ENCODE data around the gene ZP1.
"Not testable (repeated sequence)": the region's sequence is repeated elsewhere in the genome, so short reads cannot be mapped to it uniquely, and the experiment has no call there.

The ZP1 gene

GRCh38 chr11:60879971-60880588, 12.7 kb downstream of the ZP1 start:
- no peak for DNase-seq

- no peak for DNase-seq
Measured at GRCh38 chr11:60880643-60881282, 13.4 kb downstream of the ZP1 start.

- peak in 1 of 2 donors; percentile 24 for DNase-seq
Measured at GRCh38 chr11:60887556-60887955, 20.2 kb downstream of the ZP1 start.

DNA sequence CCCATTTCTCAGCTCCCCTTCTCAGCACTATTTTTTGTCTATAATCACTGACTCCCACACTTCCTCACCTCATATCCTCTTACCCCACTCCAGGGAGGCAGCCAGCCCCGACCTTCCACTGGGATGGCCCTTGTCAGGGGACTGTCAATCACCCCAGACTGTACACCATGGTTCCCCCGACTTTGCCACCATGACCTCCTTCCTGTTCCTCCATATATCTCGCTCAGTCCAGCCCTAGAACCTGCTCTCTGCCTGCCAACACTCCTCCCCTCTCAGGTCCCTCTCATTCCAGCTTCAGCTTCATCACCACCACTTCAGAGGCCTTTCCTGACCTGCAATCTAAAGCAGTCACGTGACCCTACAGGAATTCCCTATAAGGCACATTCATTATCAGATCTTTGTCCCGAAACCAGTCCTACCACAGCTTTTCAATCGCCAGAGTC, 22.5 kb downstream of the ZP1 start:
- DNase-seq: no peak

DNA sequence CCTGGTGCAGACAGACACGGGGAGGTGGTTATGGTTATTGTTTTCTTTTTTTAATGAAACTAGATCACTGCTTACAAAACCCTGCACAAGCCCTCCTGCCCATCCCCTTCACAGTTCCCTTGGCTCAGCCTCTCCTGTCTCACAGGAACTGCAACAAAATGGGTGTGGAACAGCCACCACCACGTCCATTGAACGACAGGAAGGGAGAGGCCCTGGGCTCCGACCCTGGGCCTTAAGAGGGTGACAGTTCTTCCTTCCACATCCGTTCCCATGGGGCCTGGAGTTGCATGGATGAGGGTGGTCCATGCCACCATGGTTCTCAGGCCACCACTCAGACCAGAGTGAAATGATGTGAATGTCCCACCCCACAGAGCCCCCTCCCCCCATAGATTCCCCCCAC, 23.4 kb downstream of the ZP1 start:
- no peak for DNase-seq

DNA sequence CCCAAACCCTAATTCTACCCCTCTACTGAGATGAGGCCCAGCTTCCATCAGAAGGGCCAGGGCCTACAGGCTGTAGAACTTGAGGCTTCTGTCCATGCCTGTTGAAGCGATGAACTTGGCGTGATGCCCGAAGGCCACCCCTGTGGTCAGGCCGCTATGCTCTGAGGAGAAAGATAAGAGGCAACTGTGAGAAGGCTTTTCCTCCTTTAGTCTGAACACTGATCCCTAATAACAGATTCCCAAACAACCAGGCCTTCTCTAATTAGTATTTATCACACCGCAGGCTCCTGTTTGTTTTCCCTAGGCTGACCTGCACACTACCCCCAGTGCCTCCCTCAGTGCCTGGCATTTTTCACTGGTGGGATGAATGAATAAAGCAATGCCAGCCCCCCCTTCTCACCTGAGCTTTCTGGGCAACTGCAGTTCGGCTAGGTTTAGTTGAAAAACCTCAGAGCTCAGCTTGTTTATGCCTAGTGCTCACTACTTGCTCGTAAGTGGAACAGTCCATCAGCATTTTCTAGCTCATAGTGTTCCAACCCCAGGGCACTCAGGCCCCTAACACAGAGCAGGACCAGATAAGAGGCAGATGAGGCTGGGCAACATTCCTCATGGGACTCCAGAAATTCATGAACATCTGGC, 23.9 kb downstream of the ZP1 start:
- no peak for DNase-seq

GRCh38 chr11:60895687-60896086, 28.3 kb downstream of the ZP1 start:
- no peak for DNase-seq

DNA sequence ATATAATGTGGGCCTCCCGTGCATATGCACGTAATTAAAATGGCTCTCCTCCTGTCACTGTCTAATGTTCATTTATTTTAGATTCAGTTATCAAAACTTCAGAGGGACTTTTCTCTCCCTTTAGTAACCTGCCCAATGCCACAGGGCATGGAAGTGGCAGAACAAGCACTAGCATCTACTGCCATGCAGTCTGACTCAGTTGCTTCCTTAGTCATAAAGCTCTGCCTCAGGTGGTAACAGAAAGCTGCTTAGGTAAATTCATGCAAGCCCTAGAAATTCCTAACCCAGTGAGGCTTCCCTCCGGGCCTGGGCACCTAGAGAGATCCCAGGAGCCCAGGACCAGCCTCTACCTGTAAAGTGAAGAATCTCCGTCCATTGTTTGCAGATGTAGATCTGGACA, 30.2 kb downstream of the ZP1 start:
- no peak for DNase-seq

GRCh38 chr11:60899046-60899936, 31.9 kb downstream of the ZP1 start:
- DNase-seq: peak in 1 of 2 donors; percentile 53

DNA sequence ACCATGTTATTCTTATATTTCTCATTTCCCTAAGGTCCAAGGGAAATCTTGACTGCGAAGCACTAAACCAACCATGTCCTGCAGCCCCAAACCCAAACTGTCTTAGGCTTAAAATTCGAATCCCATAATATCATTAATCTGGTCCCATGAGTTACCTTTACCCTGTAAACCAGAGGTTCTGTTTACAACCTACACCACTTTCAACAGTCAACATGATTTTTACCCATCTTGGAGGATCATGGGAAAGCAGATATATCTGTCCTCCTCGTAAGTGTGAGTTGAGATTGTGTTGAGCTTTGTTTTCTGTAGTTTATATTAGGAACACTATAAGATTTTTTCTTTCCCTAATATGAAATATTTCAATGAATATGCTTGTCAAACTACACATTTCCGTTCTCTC, 32.6 kb downstream of the ZP1 start:
- no peak for DNase-seq

GRCh38 chr11:60900673-60901404, 33.5 kb downstream of the ZP1 start:
- peak; percentile 23 to 51 for DNase-seq

GRCh38 chr11:60902625-60903024, 35.3 kb downstream of the ZP1 start:
- DNase-seq: no peak

- no peak for DNase-seq
Measured at GRCh38 chr11:60905047-60905446, 37.7 kb downstream of the ZP1 start.

- DNase-seq: no peak
Measured at GRCh38 chr11:60905551-60906113, 38.3 kb downstream of the ZP1 start.

DNA sequence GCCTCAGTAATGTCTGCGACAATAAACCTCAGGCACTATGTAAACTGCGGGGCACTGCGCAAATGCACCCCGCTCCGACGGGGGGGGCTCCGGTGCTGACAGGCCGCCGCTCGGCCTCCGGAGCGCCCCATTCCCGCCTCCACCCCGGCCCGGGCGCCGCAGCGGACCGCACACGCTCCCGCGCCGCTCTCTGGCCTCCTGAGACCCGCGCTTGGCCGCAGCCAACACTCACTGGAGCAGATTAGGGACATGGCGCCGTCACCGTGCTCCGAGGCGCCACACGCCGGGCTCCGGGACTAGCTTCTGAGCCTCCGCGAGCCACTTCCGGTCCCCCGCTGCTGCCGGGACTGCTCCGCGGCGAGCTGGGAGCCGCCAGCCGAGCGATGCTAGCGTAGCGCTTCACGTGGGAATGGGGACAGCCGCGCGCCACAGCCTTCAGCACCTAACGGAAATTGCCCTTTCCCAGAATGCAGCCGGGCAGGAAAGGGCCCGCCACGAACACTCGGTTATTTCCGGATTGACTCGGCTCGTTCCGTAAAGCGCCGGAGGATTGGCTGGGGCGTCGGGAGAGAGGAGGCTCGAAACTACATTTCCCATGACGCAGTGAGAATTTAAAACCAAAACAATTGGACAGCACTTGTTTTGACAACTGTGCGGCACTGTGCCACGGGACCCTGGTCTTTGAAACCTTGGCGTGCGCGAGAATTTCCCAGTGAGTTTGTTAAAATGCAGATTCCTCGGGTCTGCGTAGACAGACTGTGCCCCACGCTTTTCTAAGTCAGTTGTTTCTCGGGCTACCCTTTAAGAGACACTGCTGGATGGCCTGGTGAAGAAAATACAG, 39.0 kb downstream of the ZP1 start, which contains the start of gene PRPF19:
Gene PRPF19, minus strand, starts transcription at position 454 of the 841 bp plus-strand sequence. Its CDS starts 203 bp downstream, at position 251.
- DNase-seq: peak; percentile 94 to 98

GRCh38 chr11:60908803-60909202, 41.5 kb downstream of the ZP1 start:
- no peak for DNase-seq

GRCh38 chr11:60909680-60910280, 42.4 kb downstream of the ZP1 start:
- DNase-seq: not testable (repeated sequence)

DNA sequence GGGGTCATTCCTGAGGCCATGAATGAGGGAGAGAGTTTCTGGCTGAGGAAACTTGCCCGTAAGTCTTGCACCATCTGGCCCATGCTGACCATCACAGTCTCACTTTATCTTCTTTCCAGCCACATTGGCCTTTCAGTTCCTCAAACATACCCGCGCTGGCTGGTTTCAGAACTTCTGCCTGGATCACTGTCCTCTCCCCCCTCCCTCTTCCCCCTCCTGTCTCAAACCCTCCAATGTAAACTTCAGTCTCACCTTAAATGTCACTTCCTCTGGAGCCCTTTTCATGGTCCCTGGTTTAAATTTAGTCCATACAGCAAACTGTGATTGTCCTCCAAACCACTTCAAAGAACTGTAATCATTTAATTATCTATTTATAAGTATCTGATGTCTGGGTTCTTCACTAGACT, 42.9 kb downstream of the ZP1 start:
- DNase-seq: no peak

- no peak for DNase-seq
Measured at GRCh38 chr11:60910711-60911380, 43.5 kb downstream of the ZP1 start.
